Neural cell (in vitro differentiated cells): Measurements from ENCODE around the gene FHIT. TPM values are rescaled to one million over a fixed set of nuclear protein-coding genes. Genes with fewer than 3 reads are reported as not detected.

Experiments
- H2AFZ ChIP-seq: fragments of 200-600, 300-800 bp; sonication (generic), shearing (Covaris generic); 2 replicates; pipeline ENCODE4 v1.6.0; 2014; ENCODE audit warnings: low read depth, mild to moderate bottlenecking, antibody characterized with exemption, low read length, moderate library complexity
- H3F3A ChIP-seq: fragments of 200-600 bp; shearing (Covaris generic); 2 replicates; pipeline ENCODE4 v1.6.1; 2016; ENCODE audit warnings: mild to moderate bottlenecking, moderate library complexity, mixed read lengths, antibody characterized with exemption, low read length; ENCODE audit not compliant: insufficient read depth, poor library complexity, severe bottlenecking
- H3K27ac ChIP-seq: fragments of 200-600, 300-800 bp; sonication (generic), shearing (Covaris generic); 2 replicates; pipeline ENCODE4 v1.5.1; 2014; ENCODE audit warnings: mild to moderate bottlenecking, low read length, moderate library complexity
- H3K27me3 ChIP-seq: fragments of 300-800, 200-600 bp; sonication (generic), shearing (Covaris generic); 2 replicates; pipeline ENCODE4 v1.6.0; 2014; ENCODE audit warnings: mild to moderate bottlenecking, low read depth, low read length, moderate library complexity; ENCODE audit not compliant: insufficient read depth
- H3K36me3 ChIP-seq: fragments of 300-800, 200-600 bp; sonication (generic), shearing (Covaris generic); 2 replicates; pipeline ENCODE4 v1.5.1; 2014; ENCODE audit warnings: mild to moderate bottlenecking, antibody characterized with exemption, low read length, moderate library complexity; ENCODE audit not compliant: insufficient read depth
- H3K4me2 ChIP-seq: fragments of 300-800, 200-600 bp; sonication (generic), shearing (Covaris generic); 2 replicates; pipeline ENCODE4 v1.6.0; 2014; ENCODE audit warnings: mild to moderate bottlenecking, low read length
- H3K4me3 ChIP-seq: fragments of 300-800, 200-600 bp; sonication (generic), shearing (Covaris generic); 2 replicates; pipeline ENCODE4 v1.5.1; 2014; ENCODE audit warnings: mild to moderate bottlenecking, low read length, moderate library complexity
- H3K79me2 ChIP-seq: fragments of 200-600 bp; shearing (Covaris generic); replicated peaks from 2 replicates; pipeline ENCODE4 v1.6.0; 2014; ENCODE audit warnings: mild to moderate bottlenecking, low read length, moderate library complexity; ENCODE audit not compliant: insufficient read depth
- H3K9ac ChIP-seq: fragments of 300-800, 200-600 bp; sonication (generic), shearing (Covaris generic); 2 replicates; pipeline ENCODE4 v1.6.1; 2016; ENCODE audit warnings: mild to moderate bottlenecking, low read length, mixed read lengths
- H3K9me2 ChIP-seq: fragments of 200-600 bp; shearing (Covaris generic); 2 replicates; pipeline ENCODE4 v1.6.1; 2016; ENCODE audit warnings: mild to moderate bottlenecking, low read length, mixed read lengths; ENCODE audit not compliant: insufficient read depth
- H3K9me3 ChIP-seq: fragments of 200-600, 300-800 bp; sonication (generic), shearing (Covaris generic); 2 replicates; pipeline ENCODE4 v1.6.1; 2016; ENCODE audit warnings: mild to moderate bottlenecking, mixed run types, low read length, moderate library complexity, mixed read lengths
- H4K20me1 ChIP-seq: fragments of 200-600 bp; shearing (Covaris generic); 2 replicates; pipeline ENCODE4 v1.6.1; 2016; ENCODE audit warnings: mild to moderate bottlenecking, mixed run types; ENCODE audit not compliant: insufficient read depth
- CTCF ChIP-seq: fragments of 450-650 bp; IDR thresholded peaks from 2 replicates; pipeline ENCODE4 v1.5.1; 2014; ENCODE audit warnings: antibody characterized with exemption, mild to moderate bottlenecking, moderate library complexity; ENCODE audit not compliant: poor library complexity, severe bottlenecking
- EP300 ChIP-seq: fragments of 450-650 bp; conservative IDR thresholded peaks from 2 replicates; pipeline ENCODE4 v1.6.1; 2014; ENCODE audit warnings: antibody characterized with exemption, mild to moderate bottlenecking, moderate library complexity; ENCODE audit not compliant: poor library complexity, severe bottlenecking
- EZH2 ChIP-seq: fragments of 200-600, 300-800 bp; shearing (Covaris generic), sonication (generic); IDR thresholded peaks from 2 replicates; pipeline ENCODE4 v1.6.1; 2014; ENCODE audit warnings: antibody characterized with exemption, low read length, borderline replicate concordance, mild to moderate bottlenecking; ENCODE audit not compliant: insufficient read depth, poor library complexity, severe bottlenecking
- MXI1 ChIP-seq: fragments of 450-650 bp; conservative IDR thresholded peaks from 2 replicates; pipeline ENCODE4 v1.6.1; 2014; ENCODE audit warnings: antibody characterized with exemption, mild to moderate bottlenecking; ENCODE audit not compliant: poor library complexity, severe bottlenecking
- POLR2AphosphoS5 ChIP-seq: IDR thresholded peaks from 2 replicates; pipeline ENCODE4 v1.6.1; 2012
- RAD21 ChIP-seq: fragments of 450-650 bp; conservative IDR thresholded peaks from 2 replicates; pipeline ENCODE4 v1.6.1; 2014; ENCODE audit warnings: antibody characterized with exemption, mild to moderate bottlenecking, moderate library complexity
- REST ChIP-seq: IDR thresholded peaks from 2 replicates; pipeline ENCODE4 v1.6.1; 2012; ENCODE audit warnings: borderline replicate concordance
- SMC3 ChIP-seq: fragments of 450-650 bp; conservative IDR thresholded peaks from 2 replicates; pipeline ENCODE4 v1.6.1; 2014; ENCODE audit warnings: antibody characterized with exemption, mild to moderate bottlenecking, moderate library complexity; ENCODE audit not compliant: poor library complexity
- TAF1 ChIP-seq: IDR thresholded peaks from 2 replicates; pipeline ENCODE4 v1.6.1; 2012; ENCODE audit warnings: low read depth
- polyA plus RNA-seq: library from polyadenylated mRNA; depleted of rRNA; stranded (reverse); fragments of >200 nt; gene quantifications from 2 replicates; pipeline ENCODE4 v1.2.3, GENCODE V29; 2014

The FHIT gene
- polyA plus RNA-seq, 1 donor from 2014 or later = not detected

- Histone ChIP-seq H3K27ac (no peak overlapping the region), H3K4me2 (no peak overlapping the region), H3K9me3 (no peaks in the 10 kb centered on the region), H3K27me3 (no peaks in the 10 kb centered on the region), H3K79me2 (no peaks in the 10 kb centered on the region), H2AFZ (no peak overlapping the region), H3K4me3 (no peak overlapping the region), H4K20me1 (no peaks in the 10 kb centered on the region), H3F3A (no peaks in the 10 kb centered on the region), H3K9me2 (no peaks in the 10 kb centered on the region), H3K9ac (no peak overlapping the region), H3K36me3 (no peaks in the 10 kb centered on the region)
- TF ChIP-seq POLR2AphosphoS5 = no peak
- no peak for TF ChIP-seq SMC3
- TF ChIP-seq TAF1 = no peak
- TF ChIP-seq RAD21 = no peak
- TF ChIP-seq CTCF = no peak
- TF ChIP-seq MXI1 = no peak
- no peak for TF ChIP-seq EP300
- no peak for TF ChIP-seq REST
These were observed 112.9 kb downstream of the FHIT start for GRCh38 chr3:61138401-61138800.

GRCh38 chr3:61136191-61136590 lies 115.1 kb downstream of the FHIT start:
- H3K4me3 ChIP-seq = no peak overlapping the region
- H2AFZ ChIP-seq = no peak overlapping the region
- no peaks in the 10 kb centered on the region for H3K79me2 ChIP-seq
- no peak overlapping the region for H3K4me2 ChIP-seq
- H3K27me3 ChIP-seq = no peaks in the 10 kb centered on the region
- no peak overlapping the region for H3K9ac ChIP-seq
- H3K9me2 ChIP-seq = no peaks in the 10 kb centered on the region
- no peaks in the 10 kb centered on the region for H3F3A ChIP-seq
- TF ChIP-seq TAF1 = no peak
- TF ChIP-seq POLR2AphosphoS5 = no peak
- TF ChIP-seq EZH2 = no peak
- no peak for TF ChIP-seq REST
- TF ChIP-seq MXI1 = no peak
- no peak for TF ChIP-seq RAD21
- TF ChIP-seq SMC3 = no peak
- TF ChIP-seq EP300 = no peak
- no peak for TF ChIP-seq CTCF
- no peaks in the 10 kb centered on the region for H3K36me3 ChIP-seq
- H4K20me1 ChIP-seq = no peaks in the 10 kb centered on the region
- H3K27ac ChIP-seq = no peak overlapping the region
- no peaks in the 10 kb centered on the region for H3K9me3 ChIP-seq
